Fibroblast of lung (primary cell): ENCODE data around the gene PKIB. TPM values are rescaled to one million over a fixed set of nuclear protein-coding genes. Genes with fewer than 3 reads are reported as not detected.
A peak's percentile ranks its signal among the peaks of the same experiment; 100 is the strongest.

Source experiments
- DNase-seq, 2 donors: peaks; one replicate each; pipeline versions ENCODE4 v3.0.0 to v3.0.0-alpha.2; 2010; ENCODE audit warnings: low read depth in 2 of 2
- H2AFZ ChIP-seq: 2 replicates; pipeline ENCODE4 v1.5.1; 2012; ENCODE audit warnings: low read length, control low read depth, inconsistent platforms
- H3K27ac ChIP-seq: 2 replicates; pipeline ENCODE4 v1.5.1; 2011; ENCODE audit warnings: low read length, control low read depth; ENCODE audit not compliant: insufficient read depth
- H3K27me3 ChIP-seq: 2 replicates; pipeline ENCODE4 v1.5.1; 2011; ENCODE audit warnings: mild to moderate bottlenecking, low read length; ENCODE audit not compliant: control insufficient read depth, insufficient read depth
- H3K36me3 ChIP-seq: 2 replicates; pipeline ENCODE4 v1.5.1; 2011; ENCODE audit warnings: low read length; ENCODE audit not compliant: control insufficient read depth, insufficient read depth
- H3K4me1 ChIP-seq: 2 replicates; pipeline ENCODE4 v1.5.1; 2011; ENCODE audit warnings: low read length; ENCODE audit not compliant: control insufficient read depth, insufficient read depth; ENCODE audit errors: extremely low read depth
- H3K4me2 ChIP-seq: 2 replicates; pipeline ENCODE4 v1.5.1; 2011; ENCODE audit warnings: low read length, control low read depth; ENCODE audit not compliant: insufficient read depth; ENCODE audit errors: extremely low read depth
- H3K4me3 ChIP-seq, 4 experiments: fragments of 200-600 bp in 1 of 4; sonication (generic) in 1 of 4; replicated peaks in 1 of 4; 2 replicates each; pipeline ENCODE4 v1.5.1; 2011 to 2016; ENCODE audit warnings: low read length in 4 of 4, low read depth in 3 of 4, mild to moderate bottlenecking in 3 of 4, control low read depth in 2 of 4, inconsistent platforms in 1 of 4, mixed read lengths in 1 of 4; ENCODE audit not compliant: insufficient read depth in 1 of 4; ENCODE audit errors: control extremely low read depth in 1 of 4
- H3K79me2 ChIP-seq: 2 replicates; pipeline ENCODE4 v1.5.1; 2012; ENCODE audit warnings: mild to moderate bottlenecking, low read length, inconsistent platforms; ENCODE audit not compliant: control insufficient read depth, insufficient read depth
- H3K9ac ChIP-seq: 2 replicates; pipeline ENCODE4 v1.5.1; 2011; ENCODE audit warnings: mild to moderate bottlenecking, low read length, control low read depth; ENCODE audit not compliant: insufficient read depth
- H3K9me3 ChIP-seq: 2 replicates; pipeline ENCODE4 v1.5.1; 2012; ENCODE audit warnings: low read depth, low read length; ENCODE audit not compliant: control insufficient read depth, insufficient read depth
- H4K20me1 ChIP-seq: 2 replicates; pipeline ENCODE4 v1.5.1; 2011; ENCODE audit warnings: low read length; ENCODE audit not compliant: control insufficient read depth, insufficient read depth; ENCODE audit errors: extremely low read depth
- CTCF ChIP-seq, 2 donors: IDR thresholded peaks in 1 of 2; conservative IDR thresholded peaks in 1 of 2; 1 replicate in 1 of 2; 2 replicates in 1 of 2; pipeline ENCODE4 v1.5.1; 2011 to 2012; ENCODE audit warnings: low read length in 2 of 2, control low read depth in 1 of 2, inconsistent platforms in 1 of 2, low read depth in 1 of 2, mild to moderate bottlenecking in 1 of 2
- EZH2 ChIP-seq: IDR thresholded peaks from 2 replicates; pipeline ENCODE4 v1.5.1; 2012; ENCODE audit warnings: low read length, control low read depth, mild to moderate bottlenecking; ENCODE audit errors: missing control alignments
- polyA plus RNA-seq, 2 donors: library from polyadenylated mRNA; depleted of rRNA in 1 of 2; stranded (reverse) in 1 of 2; unstranded in 1 of 2; fragments of >200 nt; gene quantifications; 2 replicates each; pipeline ENCODE4 v1.2.1, GENCODE V29; 2011 to 2012; ENCODE audit warnings: missing spikeins in 1 of 2
- total RNA-seq: library from RNA; depleted of rRNA; stranded (reverse); fragments of >200 nt; gene quantifications from 2 replicates; pipeline ENCODE4 v1.2.1, GENCODE V29; 2014

The PKIB gene
- total and polyA plus RNA-seq, 2 donors (not counting 1 experiment from before 2014, with no cell fraction given), result 1.3 to 4.4 TPM

- Histone ChIP-seq H3K4me3 (no peak overlapping the region), H3K27ac (no peak overlapping the region), H4K20me1 (no peaks in the 10 kb centered on the region), H3K9me3 (no peaks in the 10 kb centered on the region), H3K4me2 (no peak overlapping the region), H3K36me3 (no peaks in the 10 kb centered on the region), H3K9ac (no peak overlapping the region), H3K4me1 (peaks cover 2% of the 10 kb centered on the region), H3K79me2 (no peaks in the 10 kb centered on the region), H3K27me3 (no peaks in the 10 kb centered on the region), H2AFZ (no peak overlapping the region)
- DNase-seq, result peak; percentile 68 to 72
- no peak for TF ChIP-seq CTCF (conservative IDR thresholded peaks at IDR 0.05 in 1 of 2, IDR thresholded peaks at IDR 0.05 in 1 of 2; ENCODE audit: low read depth in 1 of 2, low read length in 2 of 2)
- no peak for TF ChIP-seq EZH2
These were observed 105.5 kb downstream of the PKIB start for GRCh38 chr6:122715725-122716124.

GRCh38 chr6:122717350-122717749 is 107.1 kb downstream of the PKIB start:
- no peaks in the 10 kb centered on the region for H4K20me1 ChIP-seq
- no peaks in the 10 kb centered on the region for H3K27me3 ChIP-seq
- H3K4me2 ChIP-seq, result peak overlapping the region; percentile 17
- no peaks in the 10 kb centered on the region for H3K9me3 ChIP-seq
- no peaks in the 10 kb centered on the region for H3K79me2 ChIP-seq
- no peak for TF ChIP-seq EZH2
- no peak for TF ChIP-seq CTCF (conservative IDR thresholded peaks at IDR 0.05 in 1 of 2, IDR thresholded peaks at IDR 0.05 in 1 of 2; ENCODE audit: low read depth in 1 of 2, low read length in 2 of 2)
- no peak overlapping the region for H3K4me3 ChIP-seq
- no peak overlapping the region for H3K27ac ChIP-seq
- peak overlapping the region; percentile 45 for H2AFZ ChIP-seq
- no peaks in the 10 kb centered on the region for H3K36me3 ChIP-seq
- DNase-seq, result peak; percentile 58 to 89
- peaks cover 2% of the 10 kb centered on the region for H3K4me1 ChIP-seq
- no peak overlapping the region for H3K9ac ChIP-seq

GRCh38 chr6:122718616-122719015 is 108.4 kb downstream of the PKIB start:
- Histone ChIP-seq H3K4me3 (no peak overlapping the region), H3K79me2 (no peaks in the 10 kb centered on the region), H2AFZ (no peak overlapping the region), H3K4me1 (peaks cover 2% of the 10 kb centered on the region), H3K36me3 (no peaks in the 10 kb centered on the region), H3K27ac (no peak overlapping the region), H3K9me3 (no peaks in the 10 kb centered on the region), H3K27me3 (no peaks in the 10 kb centered on the region), H4K20me1 (no peaks in the 10 kb centered on the region), H3K4me2 (no peak overlapping the region), H3K9ac (no peak overlapping the region)
- TF ChIP-seq CTCF (conservative IDR thresholded peaks at IDR 0.05 in 1 of 2, IDR thresholded peaks at IDR 0.05 in 1 of 2; ENCODE audit: low read depth in 1 of 2, low read length in 2 of 2), result no peak
- no peak for TF ChIP-seq EZH2
- no peak for DNase-seq
